Measurements from ENCODE around the gene DRP2.

DNA sequence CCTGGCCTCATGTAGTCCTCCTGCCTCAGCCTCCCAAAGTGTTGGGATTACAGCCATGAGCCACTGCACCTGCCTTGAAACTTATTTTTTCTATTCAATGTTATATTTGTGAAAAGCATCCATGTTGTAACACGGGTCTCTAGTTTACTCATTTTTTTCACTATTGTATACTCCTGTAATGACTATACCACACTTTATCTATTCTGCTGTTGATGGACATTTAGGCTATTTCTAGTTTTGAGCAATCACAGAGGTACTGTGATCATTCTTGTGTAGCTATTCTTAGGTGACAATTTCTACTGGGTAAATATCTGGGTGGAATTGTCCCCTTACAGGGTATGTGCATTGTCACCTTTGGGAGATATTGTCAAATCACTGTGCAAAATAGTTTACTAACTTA, 3.6 kb downstream of the DRP2 start:
- no peak for TF ChIP-seq POLR2A (IDR thresholded peaks at IDR 0.05; ENCODE audit: low read depth, low read length)
- TF ChIP-seq TAF1 (IDR thresholded peaks at IDR 0.05; ENCODE audit: low read depth, low read length), result no peak
